B cell (primary cell): Measurements from ENCODE around the gene SCAI.

Source experiments
- EZH2 ChIP-seq: IDR thresholded peaks from 2 replicates; pipeline ENCODE4 v1.6.1; 2012; ENCODE audit warnings: borderline replicate concordance, low read depth, mild to moderate bottlenecking, moderate library complexity, low read length; ENCODE audit not compliant: insufficient read depth, poor library complexity, severe bottlenecking
- TF ChIP-seq, protein P1 (sequence below): fragments of 200-600 bp; IDR thresholded peaks from one replicate; pipeline ENCODE4 v1.8.0; 2022; ENCODE audit warnings: antibody characterized with exemption, mild to moderate bottlenecking

DNA sequence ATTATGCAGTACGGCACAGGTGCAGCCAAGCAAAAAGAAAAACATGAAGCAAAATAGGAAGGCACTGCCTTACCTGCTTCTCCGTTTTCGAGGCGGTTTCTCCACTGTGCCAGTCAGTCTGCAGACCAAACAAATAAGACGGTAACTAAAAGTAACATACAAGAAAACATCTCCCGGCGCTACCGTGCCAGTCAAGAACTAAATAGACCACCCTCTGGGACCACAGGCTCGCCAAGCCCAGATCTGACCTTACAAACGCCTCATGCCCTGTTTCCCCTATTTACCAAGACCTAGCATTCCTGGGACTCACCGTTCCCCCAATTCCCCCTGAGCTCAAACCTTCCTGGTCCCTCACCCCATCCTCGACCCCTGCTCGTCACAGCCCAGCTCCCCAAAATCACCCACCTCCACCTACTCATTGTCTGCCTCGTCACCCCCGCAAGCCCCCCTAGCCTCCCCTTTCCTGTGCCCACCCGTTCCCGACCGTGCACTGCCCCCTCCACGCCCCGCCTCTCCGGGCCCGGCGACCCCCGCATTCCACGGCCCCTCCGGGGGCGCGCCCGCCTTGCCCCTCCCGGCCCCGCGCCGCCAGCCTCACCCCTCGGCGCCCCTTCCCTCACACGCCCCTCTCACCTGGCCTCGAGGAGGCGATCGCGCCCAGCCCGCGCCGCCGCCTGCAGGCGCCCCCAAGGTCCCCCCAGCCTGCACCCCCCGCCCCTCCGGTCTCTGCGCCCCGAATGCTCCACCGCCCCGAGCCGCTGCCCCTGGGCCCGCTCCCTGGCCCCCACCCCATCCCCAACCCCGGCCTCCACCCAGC is 560 bp downstream of the SCAI start:
- TF ChIP-seq, protein P1, sequence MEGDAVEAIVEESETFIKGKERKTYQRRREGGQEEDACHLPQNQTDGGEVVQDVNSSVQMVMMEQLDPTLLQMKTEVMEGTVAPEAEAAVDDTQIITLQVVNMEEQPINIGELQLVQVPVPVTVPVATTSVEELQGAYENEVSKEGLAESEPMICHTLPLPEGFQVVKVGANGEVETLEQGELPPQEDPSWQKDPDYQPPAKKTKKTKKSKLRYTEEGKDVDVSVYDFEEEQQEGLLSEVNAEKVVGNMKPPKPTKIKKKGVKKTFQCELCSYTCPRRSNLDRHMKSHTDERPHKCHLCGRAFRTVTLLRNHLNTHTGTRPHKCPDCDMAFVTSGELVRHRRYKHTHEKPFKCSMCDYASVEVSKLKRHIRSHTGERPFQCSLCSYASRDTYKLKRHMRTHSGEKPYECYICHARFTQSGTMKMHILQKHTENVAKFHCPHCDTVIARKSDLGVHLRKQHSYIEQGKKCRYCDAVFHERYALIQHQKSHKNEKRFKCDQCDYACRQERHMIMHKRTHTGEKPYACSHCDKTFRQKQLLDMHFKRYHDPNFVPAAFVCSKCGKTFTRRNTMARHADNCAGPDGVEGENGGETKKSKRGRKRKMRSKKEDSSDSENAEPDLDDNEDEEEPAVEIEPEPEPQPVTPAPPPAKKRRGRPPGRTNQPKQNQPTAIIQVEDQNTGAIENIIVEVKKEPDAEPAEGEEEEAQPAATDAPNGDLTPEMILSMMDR, result no peak
- TF ChIP-seq EZH2, result no peak
